ENCODE data around the gene GCNA.
"Not testable (repeated sequence)": the region's sequence is repeated elsewhere in the genome, so short reads cannot be mapped to it uniquely, and the experiment has no call there.

Gene GCNA

DNA sequence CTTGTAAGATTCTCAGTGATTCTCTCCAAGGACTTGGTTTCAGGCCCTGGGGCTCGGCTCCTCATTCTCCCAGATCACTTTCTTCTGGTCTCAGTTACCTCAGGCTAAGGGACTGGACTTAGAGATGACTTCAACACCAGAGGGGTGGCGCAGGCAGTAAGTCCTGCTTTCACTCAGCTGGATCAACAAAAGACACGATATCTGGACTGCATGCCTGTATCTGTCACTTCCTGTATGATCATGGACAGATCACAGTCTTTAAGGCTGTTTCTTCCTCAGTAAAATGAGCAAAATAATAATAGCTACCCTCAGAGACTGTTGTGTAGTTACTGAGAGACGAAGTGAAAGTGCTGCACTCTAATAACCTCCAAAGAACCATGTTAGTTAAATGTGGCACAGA, 59.6 kb downstream of the GCNA start:
- no peak overlapping the region for H2BK5ac ChIP-seq (ENCODE audit: low read depth, low read length, poor library complexity)
- no peak overlapping the region for H4K8ac ChIP-seq (ENCODE audit: low read depth, low read length)
- no peak overlapping the region for H3K9ac ChIP-seq (ENCODE audit: low read length)
- no peaks in the 10 kb centered on the region for H3K79me1 ChIP-seq (ENCODE audit: low read length)
- H3K4me2 ChIP-seq (ENCODE audit: low read length), result no peak overlapping the region
- no peaks in the 10 kb centered on the region for H3K27me3 ChIP-seq (ENCODE audit: insufficient read depth, low read length)
- H4K12ac ChIP-seq (ENCODE audit: low read depth, low read length), result no peak overlapping the region
- no peaks in the 10 kb centered on the region for H3K36me3 ChIP-seq (ENCODE audit: control insufficient read depth in 1 of 2, insufficient read depth in 2 of 2, low read length in 2 of 2)
- no peak overlapping the region for H3K18ac ChIP-seq (ENCODE audit: low read length)
- no CpG with 5 or more reads among the region's 4 CpGs for WGBS (ENCODE audit: extremely low coverage, insufficient coverage, insufficient read length)
- no peaks in the 10 kb centered on the region for H3K79me2 ChIP-seq (ENCODE audit: control insufficient read depth, insufficient read depth, low read length, poor library complexity)
- no peak overlapping the region for H3K4ac ChIP-seq (ENCODE audit: low read depth, low read length)
- H2AFZ ChIP-seq (ENCODE audit: insufficient read depth, low read length, poor library complexity), result no peak overlapping the region
- no peak overlapping the region for H4K91ac ChIP-seq (ENCODE audit: low read depth, low read length)
- no peak overlapping the region for H2BK12ac ChIP-seq (ENCODE audit: low read length)
- H3K23ac ChIP-seq (ENCODE audit: low read length), result no peak overlapping the region
- no peak for DNase-seq
- H2AK5ac ChIP-seq (ENCODE audit: low read length), result no peak overlapping the region
- H3K4me3 ChIP-seq (ENCODE audit: low read depth, low read length), result no peak overlapping the region
- no peaks in the 10 kb centered on the region for H3K9me3 ChIP-seq (ENCODE audit: insufficient read depth, low read depth, low read length)
- no peak overlapping the region for H3K14ac ChIP-seq (ENCODE audit: low read length)
- no peak overlapping the region for H2BK120ac ChIP-seq (ENCODE audit: insufficient read depth, low read length, poor library complexity)
- peaks cover 6% of the 10 kb centered on the region in 2 experiments for H3K4me1 ChIP-seq (ENCODE audit: control insufficient read depth in 1 of 2, insufficient read depth in 2 of 2, low read length in 2 of 2)
- H3K27ac ChIP-seq (ENCODE audit: low read depth, low read length), result no peak overlapping the region

DNA sequence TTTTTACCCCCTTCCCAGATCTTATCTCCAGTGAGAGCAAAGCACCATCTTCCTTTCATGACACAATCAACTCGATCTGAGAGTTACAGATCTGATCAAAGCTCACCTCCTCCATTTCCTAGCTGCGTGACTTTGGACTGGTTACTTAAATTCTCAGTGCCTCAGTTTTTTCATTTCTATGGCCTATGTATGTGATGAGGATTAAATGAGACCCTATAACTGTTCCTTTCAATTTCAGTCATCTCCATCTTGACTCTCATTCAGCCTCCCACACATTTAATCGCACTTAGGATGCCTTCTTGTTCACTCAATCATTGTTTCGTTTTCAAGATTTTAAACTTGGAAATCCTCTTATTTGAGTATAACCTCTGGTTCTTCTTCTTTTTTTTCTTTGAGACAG, 60.2 kb downstream of the GCNA start:
- peaks cover 3 to 4% of the 10 kb centered on the region in 2 experiments for H3K4me1 ChIP-seq (ENCODE audit: control insufficient read depth in 1 of 2, insufficient read depth in 2 of 2, low read length in 2 of 2)
- no peaks in the 10 kb centered on the region for H3K36me3 ChIP-seq (ENCODE audit: control insufficient read depth in 1 of 2, insufficient read depth in 2 of 2, low read length in 2 of 2)
- no peak overlapping the region for H2AFZ ChIP-seq (ENCODE audit: insufficient read depth, low read length, poor library complexity)
- H2BK12ac ChIP-seq (ENCODE audit: low read length), result no peak overlapping the region
- WGBS (ENCODE audit: extremely low coverage, insufficient coverage, insufficient read length), result no CpG with 5 or more reads among the region's 4 CpGs
- H3K23ac ChIP-seq (ENCODE audit: low read length), result no peak overlapping the region
- H3K18ac ChIP-seq (ENCODE audit: low read length), result no peak overlapping the region
- H3K9me3 ChIP-seq (ENCODE audit: insufficient read depth, low read depth, low read length), result no peaks in the 10 kb centered on the region
- no peak overlapping the region for H3K9ac ChIP-seq (ENCODE audit: low read length)
- H2AK5ac ChIP-seq (ENCODE audit: low read length), result no peak overlapping the region
- H3K4me3 ChIP-seq (ENCODE audit: low read depth, low read length), result no peak overlapping the region
- no peak overlapping the region for H4K91ac ChIP-seq (ENCODE audit: low read depth, low read length)
- no peak overlapping the region for H4K12ac ChIP-seq (ENCODE audit: low read depth, low read length)
- no peak overlapping the region for H3K14ac ChIP-seq (ENCODE audit: low read length)
- H2BK120ac ChIP-seq (ENCODE audit: insufficient read depth, low read length, poor library complexity), result no peak overlapping the region
- no peak overlapping the region for H2BK5ac ChIP-seq (ENCODE audit: low read depth, low read length, poor library complexity)
- H4K8ac ChIP-seq (ENCODE audit: low read depth, low read length), result no peak overlapping the region
- no peak overlapping the region for H3K4ac ChIP-seq (ENCODE audit: low read depth, low read length)
- no peak for DNase-seq
- no peaks in the 10 kb centered on the region for H3K79me1 ChIP-seq (ENCODE audit: low read length)
- no peak overlapping the region for H3K4me2 ChIP-seq (ENCODE audit: low read length)
- no peak overlapping the region for H3K27ac ChIP-seq (ENCODE audit: low read depth, low read length)
- no peaks in the 10 kb centered on the region for H3K27me3 ChIP-seq (ENCODE audit: insufficient read depth, low read length)
- H3K79me2 ChIP-seq (ENCODE audit: control insufficient read depth, insufficient read depth, low read length, poor library complexity), result no peaks in the 10 kb centered on the region

- Histone ChIP-seq H3K79me2 (ENCODE audit: control insufficient read depth, insufficient read depth, low read length, poor library complexity) (no peaks in the 10 kb centered on the region), H3K9me3 (ENCODE audit: insufficient read depth, low read depth, low read length) (no peaks in the 10 kb centered on the region), H3K4ac (ENCODE audit: low read depth, low read length) (no peak overlapping the region), H3K9ac (ENCODE audit: low read length) (no peak overlapping the region), H3K27me3 (ENCODE audit: insufficient read depth, low read length) (no peaks in the 10 kb centered on the region), H3K4me3 (ENCODE audit: low read depth, low read length) (no peak overlapping the region), H2AK5ac (ENCODE audit: low read length) (no peak overlapping the region), H3K4me2 (ENCODE audit: low read length) (no peak overlapping the region), H3K14ac (ENCODE audit: low read length) (no peak overlapping the region), H3K18ac (ENCODE audit: low read length) (no peak overlapping the region), H3K4me1 (ENCODE audit: control insufficient read depth in 1 of 2, insufficient read depth in 2 of 2, low read length in 2 of 2) (peaks cover 3 to 4% of the 10 kb centered on the region in 2 experiments), H4K12ac (ENCODE audit: low read depth, low read length) (no peak overlapping the region), H3K36me3 (ENCODE audit: control insufficient read depth in 1 of 2, insufficient read depth in 2 of 2, low read length in 2 of 2) (no peaks in the 10 kb centered on the region), H3K79me1 (ENCODE audit: low read length) (no peaks in the 10 kb centered on the region), H3K27ac (ENCODE audit: low read depth, low read length) (no peak overlapping the region), H4K8ac (ENCODE audit: low read depth, low read length) (no peak overlapping the region), H3K23ac (ENCODE audit: low read length) (no peak overlapping the region), H4K91ac (ENCODE audit: low read depth, low read length) (no peak overlapping the region), H2BK5ac (ENCODE audit: low read depth, low read length, poor library complexity) (no peak overlapping the region), H2AFZ (ENCODE audit: insufficient read depth, low read length, poor library complexity) (no peak overlapping the region), H2BK120ac (ENCODE audit: insufficient read depth, low read length, poor library complexity) (no peak overlapping the region), H2BK12ac (ENCODE audit: low read length) (no peak overlapping the region)
- DNase-seq, result no peak
- WGBS (ENCODE audit: extremely low coverage, insufficient coverage, insufficient read length), result no CpG with 5 or more reads among the region's 4 CpGs
Observed at GRCh38 chrX:71640002-71640401, 61.8 kb downstream of the GCNA start.

DNA sequence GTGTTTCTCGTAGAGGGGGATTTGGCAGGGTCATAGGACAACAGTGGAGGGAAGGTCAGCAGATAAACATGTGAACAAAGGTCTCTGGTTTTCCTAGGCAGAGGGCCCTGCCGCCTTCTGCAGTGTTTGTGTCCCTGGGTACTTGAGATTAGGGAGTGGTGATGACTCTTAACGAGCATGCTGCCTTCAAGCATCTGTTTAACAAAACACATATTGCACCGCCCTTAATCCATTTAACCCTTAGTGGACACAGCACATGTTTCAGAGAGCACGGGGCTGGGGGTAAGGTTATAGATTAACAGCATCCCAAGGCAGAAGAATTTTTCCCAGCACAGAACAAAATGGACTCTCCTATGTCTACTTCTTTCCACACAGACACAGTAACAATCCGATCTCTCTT, 66.2 kb downstream of the GCNA start:
- not testable (repeated sequence) for H2BK5ac ChIP-seq (ENCODE audit: low read depth, low read length, poor library complexity); DNase-seq; H4K12ac ChIP-seq (ENCODE audit: low read depth, low read length); H3K4me2 ChIP-seq (ENCODE audit: low read length); H3K4me3 ChIP-seq (ENCODE audit: low read depth, low read length); H4K8ac ChIP-seq (ENCODE audit: low read depth, low read length); H3K27ac ChIP-seq (ENCODE audit: low read depth, low read length); H3K9ac ChIP-seq (ENCODE audit: low read length); H2BK120ac ChIP-seq (ENCODE audit: insufficient read depth, low read length, poor library complexity); H3K23ac ChIP-seq (ENCODE audit: low read length); H2AK5ac ChIP-seq (ENCODE audit: low read length); H3K36me3 ChIP-seq (ENCODE audit: control insufficient read depth in 1 of 2, insufficient read depth in 2 of 2, low read length in 2 of 2); H3K79me2 ChIP-seq (ENCODE audit: control insufficient read depth, insufficient read depth, low read length, poor library complexity); H3K79me1 ChIP-seq (ENCODE audit: low read length); H4K91ac ChIP-seq (ENCODE audit: low read depth, low read length); H3K4ac ChIP-seq (ENCODE audit: low read depth, low read length); H3K27me3 ChIP-seq (ENCODE audit: insufficient read depth, low read length); H3K4me1 ChIP-seq (ENCODE audit: control insufficient read depth in 1 of 2, insufficient read depth in 2 of 2, low read length in 2 of 2); H2AFZ ChIP-seq (ENCODE audit: insufficient read depth, low read length, poor library complexity); H3K14ac ChIP-seq (ENCODE audit: low read length); H3K18ac ChIP-seq (ENCODE audit: low read length); H2BK12ac ChIP-seq (ENCODE audit: low read length); H3K9me3 ChIP-seq (ENCODE audit: insufficient read depth, low read depth, low read length)
- WGBS (ENCODE audit: extremely low coverage, insufficient coverage, insufficient read length), result no CpG with 5 or more reads among the region's 6 CpGs

Data from trophoblast cell (in vitro differentiated cells and primary cell).